OCI-LY1 (cell line): ENCODE results near the gene ITPK1.

Experiments used
- EZH2 ChIP-seq: fragments of 200-600 bp; sonication (generic), shearing (Covaris generic); IDR thresholded peaks from 2 replicates; pipeline ENCODE4 v1.8.0; 2017; ENCODE audit warnings: borderline replicate concordance, mixed run types, mild to moderate bottlenecking, antibody characterized with exemption, low read length, moderate library complexity, mixed read lengths
- TF ChIP-seq, protein P1 (sequence below): fragments of 200-600 bp; sonication (generic), shearing (Covaris generic); IDR thresholded peaks from 2 replicates; pipeline ENCODE4 v1.5.1; 2017; ENCODE audit warnings: mild to moderate bottlenecking, antibody characterized with exemption, low read length, moderate library complexity, mixed read lengths

DNA sequence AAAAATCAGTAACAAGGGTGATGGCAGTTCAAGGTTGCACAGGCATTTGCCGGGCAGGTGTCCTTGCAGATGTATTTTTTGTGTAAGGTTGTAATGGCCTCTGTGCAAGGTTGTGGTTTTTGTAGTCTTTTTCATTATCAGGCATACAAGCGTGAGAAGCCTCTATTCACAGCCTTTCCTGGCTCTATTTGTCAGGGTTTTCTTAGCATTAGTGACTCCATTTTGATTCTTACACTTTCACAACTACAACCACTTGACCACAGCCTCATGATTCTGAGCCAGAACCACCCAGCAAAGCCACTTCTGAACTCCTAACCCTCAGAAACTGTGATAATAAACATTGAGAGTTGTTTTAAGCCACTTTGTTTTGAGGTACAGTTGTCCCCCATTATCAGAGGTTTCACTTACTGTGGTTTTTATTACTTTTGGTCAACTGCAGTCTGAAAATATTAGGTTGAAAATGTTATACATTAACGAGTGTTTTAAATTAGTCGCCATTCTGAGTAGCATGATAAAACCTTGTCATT lies 220.3 kb downstream of the ITPK1 start:
- TF ChIP-seq, protein P1, sequence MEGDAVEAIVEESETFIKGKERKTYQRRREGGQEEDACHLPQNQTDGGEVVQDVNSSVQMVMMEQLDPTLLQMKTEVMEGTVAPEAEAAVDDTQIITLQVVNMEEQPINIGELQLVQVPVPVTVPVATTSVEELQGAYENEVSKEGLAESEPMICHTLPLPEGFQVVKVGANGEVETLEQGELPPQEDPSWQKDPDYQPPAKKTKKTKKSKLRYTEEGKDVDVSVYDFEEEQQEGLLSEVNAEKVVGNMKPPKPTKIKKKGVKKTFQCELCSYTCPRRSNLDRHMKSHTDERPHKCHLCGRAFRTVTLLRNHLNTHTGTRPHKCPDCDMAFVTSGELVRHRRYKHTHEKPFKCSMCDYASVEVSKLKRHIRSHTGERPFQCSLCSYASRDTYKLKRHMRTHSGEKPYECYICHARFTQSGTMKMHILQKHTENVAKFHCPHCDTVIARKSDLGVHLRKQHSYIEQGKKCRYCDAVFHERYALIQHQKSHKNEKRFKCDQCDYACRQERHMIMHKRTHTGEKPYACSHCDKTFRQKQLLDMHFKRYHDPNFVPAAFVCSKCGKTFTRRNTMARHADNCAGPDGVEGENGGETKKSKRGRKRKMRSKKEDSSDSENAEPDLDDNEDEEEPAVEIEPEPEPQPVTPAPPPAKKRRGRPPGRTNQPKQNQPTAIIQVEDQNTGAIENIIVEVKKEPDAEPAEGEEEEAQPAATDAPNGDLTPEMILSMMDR, result no peak
- no peak for TF ChIP-seq EZH2
